ENCODE data around the gene TEC. TPM values are rescaled to one million over a fixed set of nuclear protein-coding genes. Genes with fewer than 3 reads are reported as not detected.

TEC gene
- total RNA-seq, 1 donor from 2014 or later, result 3.5 TPM

DNA sequence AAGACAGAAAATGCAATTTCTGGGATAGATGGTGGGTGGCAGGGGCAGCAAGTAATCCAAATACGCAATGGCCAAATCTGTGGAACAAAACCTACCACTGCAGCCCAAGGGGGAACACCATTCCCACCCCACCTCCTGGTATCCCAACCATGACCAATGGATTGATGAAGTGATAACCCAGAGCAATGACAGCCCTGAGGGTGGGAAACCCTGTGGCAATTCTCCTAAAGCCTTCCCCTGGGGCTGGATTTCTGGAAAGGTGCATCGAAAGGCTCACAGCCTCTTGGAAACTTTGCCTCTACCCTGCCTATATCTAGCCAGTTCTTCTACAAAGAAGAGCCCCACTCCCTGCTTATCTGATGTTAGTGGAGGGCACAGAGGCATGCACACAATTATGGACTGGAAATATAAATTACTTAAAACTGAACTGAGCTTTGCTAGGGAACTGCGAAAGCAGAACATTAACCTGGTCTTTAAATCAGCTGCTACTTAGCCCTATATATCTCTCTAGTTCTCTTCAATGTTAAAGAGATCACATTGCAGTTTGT, 75.6 kb downstream of the TEC start:
- Mint-ChIP-seq H3K4me3 (no peak overlapping the region), H3K27me3 (ENCODE audit: low read depth) (no peaks in the 10 kb centered on the region), H3K27ac (no peak overlapping the region), H3K36me3 (no peaks in the 10 kb centered on the region), H3K4me1 (no peaks in the 10 kb centered on the region), H3K9me3 (no peaks in the 10 kb centered on the region)
- DNase-seq (ENCODE audit: low spot score in 2 of 2, unreplicated experiment in 2 of 2), result no peak
- no peak for TF ChIP-seq CTCF (IDR thresholded peaks at IDR 0.05; ENCODE audit: unreplicated experiment)

DNA sequence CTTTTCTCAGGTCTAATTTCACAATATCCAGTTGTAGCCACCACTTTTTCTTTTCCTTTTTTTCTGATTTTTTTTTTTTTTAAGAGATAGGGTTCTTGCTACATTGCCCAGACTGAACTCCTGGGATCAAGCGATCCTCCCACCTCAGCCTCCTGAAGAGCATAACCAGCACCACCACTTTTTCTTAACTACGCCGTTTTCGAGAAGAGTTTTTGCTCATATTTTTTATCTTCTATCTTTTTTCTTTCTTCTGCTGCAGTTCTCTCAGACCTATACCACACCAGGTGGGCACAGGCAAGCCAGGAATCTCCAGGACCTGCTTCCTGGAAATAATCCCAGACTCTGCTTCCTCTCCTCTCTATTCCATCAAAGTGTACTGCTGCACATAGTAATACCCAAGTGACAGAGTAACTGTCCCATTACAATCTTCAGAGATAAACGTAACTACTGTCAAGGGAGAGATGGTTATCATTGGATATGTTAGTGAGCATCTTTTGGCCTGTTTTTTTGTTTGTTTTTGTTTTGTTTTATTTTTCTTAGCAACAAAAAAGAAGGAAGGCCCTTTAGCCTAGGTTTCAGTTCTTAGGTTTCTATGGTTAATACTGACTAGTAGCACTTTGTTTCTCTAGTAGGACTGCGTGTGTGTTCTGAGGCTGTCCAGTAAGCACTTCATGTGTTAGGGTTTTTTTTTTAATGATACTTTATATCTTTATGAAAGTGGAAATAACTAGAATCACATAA, 76.4 kb downstream of the TEC start:
- Mint-ChIP-seq H3K4me1 (no peaks in the 10 kb centered on the region), H3K9me3 (no peaks in the 10 kb centered on the region), H3K36me3 (no peaks in the 10 kb centered on the region), H3K27me3 (ENCODE audit: low read depth) (no peaks in the 10 kb centered on the region), H3K4me3 (no peak overlapping the region), H3K27ac (no peak overlapping the region)
- no peak for DNase-seq (ENCODE audit: low spot score in 2 of 2, unreplicated experiment in 2 of 2)
- no peak for TF ChIP-seq CTCF (IDR thresholded peaks at IDR 0.05; ENCODE audit: unreplicated experiment)

DNA sequence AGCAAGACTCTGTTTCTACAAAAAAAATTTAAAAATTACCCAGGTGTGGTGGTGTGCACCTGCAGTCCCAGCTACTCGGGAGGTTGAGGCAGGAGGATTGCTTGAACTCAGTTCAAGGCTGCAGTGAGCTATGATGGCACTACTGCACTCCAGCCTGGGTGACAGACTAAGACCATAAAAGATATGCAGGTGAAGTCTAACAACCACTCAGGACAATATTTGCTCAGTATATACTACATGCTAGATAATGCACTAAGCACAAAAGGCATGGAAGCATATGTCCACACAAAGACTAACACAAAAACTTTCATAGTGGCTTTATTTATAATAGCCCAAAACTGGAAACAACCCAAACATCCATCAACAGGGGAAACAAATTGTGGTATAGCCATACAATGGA, 77.9 kb downstream of the TEC start:
- H3K4me1 Mint-ChIP-seq, result no peaks in the 10 kb centered on the region

DNA sequence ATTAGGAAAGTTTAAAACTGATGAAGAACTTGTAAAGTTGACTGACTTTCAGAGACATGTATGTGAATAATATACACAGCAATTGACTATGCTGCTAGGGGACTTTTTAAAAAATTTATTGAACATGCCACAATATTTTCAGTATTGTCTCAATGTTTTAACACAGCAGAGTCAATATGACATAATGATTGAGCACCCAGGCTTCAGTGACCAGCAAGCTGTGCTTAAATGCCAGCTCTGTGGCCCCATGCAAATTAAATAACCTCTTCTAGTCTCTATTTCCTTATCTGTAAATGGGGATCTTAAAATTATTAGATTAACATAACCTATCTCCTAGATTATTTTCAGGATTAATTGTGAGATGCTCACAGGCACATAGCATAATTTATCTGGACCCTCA, 78.8 kb downstream of the TEC start:
- no peaks in the 10 kb centered on the region for H3K36me3 Mint-ChIP-seq
- TF ChIP-seq CTCF (IDR thresholded peaks at IDR 0.05; ENCODE audit: unreplicated experiment), result no peak
- no peaks in the 10 kb centered on the region for H3K9me3 Mint-ChIP-seq
- no peaks in the 10 kb centered on the region for H3K4me1 Mint-ChIP-seq
- no peaks in the 10 kb centered on the region for H3K27me3 Mint-ChIP-seq (ENCODE audit: low read depth)
- no peak overlapping the region for H3K27ac Mint-ChIP-seq
- no peak overlapping the region for H3K4me3 Mint-ChIP-seq
- no peak for DNase-seq (ENCODE audit: low spot score in 2 of 2, unreplicated experiment in 2 of 2)

More for the DNA sequence above, 77.9 kb downstream of the TEC start:
- H3K27me3 Mint-ChIP-seq (ENCODE audit: low read depth), result no peaks in the 10 kb centered on the region
- H3K36me3 Mint-ChIP-seq, result no peaks in the 10 kb centered on the region
- TF ChIP-seq CTCF (IDR thresholded peaks at IDR 0.05; ENCODE audit: unreplicated experiment), result no peak
- H3K27ac Mint-ChIP-seq, result no peak overlapping the region
- no peak for DNase-seq (ENCODE audit: low spot score in 2 of 2, unreplicated experiment in 2 of 2)
- H3K4me3 Mint-ChIP-seq, result no peak overlapping the region
- H3K9me3 Mint-ChIP-seq, result no peaks in the 10 kb centered on the region

DNA sequence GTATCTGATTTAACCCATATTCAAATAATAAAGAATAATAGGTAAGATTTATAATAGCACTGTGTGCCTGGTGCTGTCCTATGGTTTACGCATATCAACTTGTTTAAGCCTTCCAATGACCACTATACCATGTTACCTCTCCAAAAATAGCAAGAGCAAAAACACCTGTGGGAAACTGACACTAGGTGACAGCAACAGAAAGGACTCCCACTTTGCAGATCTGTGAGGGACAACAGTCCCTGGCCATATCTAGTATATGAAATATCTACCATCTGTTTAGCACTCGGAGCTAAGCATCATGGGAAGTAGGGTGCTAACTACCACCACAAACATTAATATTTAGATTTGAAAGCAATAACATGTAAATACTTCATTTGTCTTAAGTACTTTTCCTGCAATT, 79.9 kb downstream of the TEC start:
- no peak overlapping the region for H3K4me3 Mint-ChIP-seq
- no peaks in the 10 kb centered on the region for H3K9me3 Mint-ChIP-seq
- TF ChIP-seq CTCF (IDR thresholded peaks at IDR 0.05; ENCODE audit: unreplicated experiment), result no peak
- no peak overlapping the region for H3K27ac Mint-ChIP-seq
- no peaks in the 10 kb centered on the region for H3K4me1 Mint-ChIP-seq
- H3K27me3 Mint-ChIP-seq (ENCODE audit: low read depth), result no peaks in the 10 kb centered on the region
- no peak for DNase-seq (ENCODE audit: low spot score in 2 of 2, unreplicated experiment in 2 of 2)
- no peaks in the 10 kb centered on the region for H3K36me3 Mint-ChIP-seq

Data from mesothelial cell of epicardium (in vitro differentiated cells).